ENCODE results near the gene SAMM50. TPM values are rescaled to one million over a fixed set of nuclear protein-coding genes. Genes with fewer than 3 reads are reported as not detected.
A peak's percentile ranks its signal among the peaks of the same experiment; 100 is the strongest.

The SAMM50 gene
- total and polyA plus RNA-seq, 10 donors, result 17.8 to 35.5 (median 28.0) TPM

DNA sequence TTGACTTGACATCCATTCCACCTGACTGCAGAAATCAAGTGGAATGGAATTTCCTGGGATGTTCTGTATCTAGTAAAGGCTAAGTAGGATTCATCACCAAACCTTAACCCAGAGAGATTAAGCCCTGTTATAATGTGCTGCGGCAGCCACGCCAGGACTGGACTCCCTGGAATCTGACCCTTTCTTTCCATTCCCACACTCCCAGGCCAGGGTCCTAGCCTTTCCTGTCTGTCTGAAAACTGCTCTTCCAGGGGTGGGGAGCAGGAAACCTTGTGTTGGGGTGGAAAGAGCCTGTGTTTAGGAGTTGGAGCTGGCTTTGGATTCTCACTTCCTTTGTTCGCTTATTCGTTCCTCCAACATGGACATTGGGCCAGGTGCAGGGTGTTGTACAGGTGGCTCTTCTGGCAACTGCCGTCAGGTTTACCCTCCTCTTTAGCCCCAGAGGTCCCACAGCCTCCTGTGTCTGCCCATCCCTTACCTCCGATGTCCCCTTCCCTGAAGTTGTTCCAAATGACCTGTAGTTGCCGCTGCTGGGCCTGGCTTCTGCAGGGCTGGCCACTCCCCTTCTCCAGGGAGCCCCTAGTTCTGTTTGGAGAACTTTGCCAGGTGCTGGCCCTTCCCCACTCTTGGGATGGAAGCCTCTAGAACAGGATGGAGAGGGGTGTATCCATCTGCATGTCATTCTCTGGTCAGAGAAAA lies 48.3 kb downstream of the SAMM50 start:
- DNase-seq, result peak; percentile 34
- Histone ChIP-seq H3K27me3 (replicated peaks in 1 of 7) (no peaks in the 10 kb centered on the region), H3K27ac (no peak overlapping the region), H3K9me3 (peaks cover 0 to 10% (median 7%) of the 10 kb centered on the region in 8 donors), H3K4me1 (peaks cover 0 to 7% (median 0%) of the 10 kb centered on the region in 6 donors), H3K4me3 (no peak overlapping the region), H3K36me3 (peaks cover 0 to 19% (median 3%) of the 10 kb centered on the region in 6 donors)
- intact Hi-C loops (cut with DNase I; ENCODE audit: low total_unique reads), result no loop called here
- WGBS, 5 donors, result 81 to 89% (median 88%) methylated on average over 7 of the region's 7 CpGs
- TF ChIP-seq, protein P1, sequence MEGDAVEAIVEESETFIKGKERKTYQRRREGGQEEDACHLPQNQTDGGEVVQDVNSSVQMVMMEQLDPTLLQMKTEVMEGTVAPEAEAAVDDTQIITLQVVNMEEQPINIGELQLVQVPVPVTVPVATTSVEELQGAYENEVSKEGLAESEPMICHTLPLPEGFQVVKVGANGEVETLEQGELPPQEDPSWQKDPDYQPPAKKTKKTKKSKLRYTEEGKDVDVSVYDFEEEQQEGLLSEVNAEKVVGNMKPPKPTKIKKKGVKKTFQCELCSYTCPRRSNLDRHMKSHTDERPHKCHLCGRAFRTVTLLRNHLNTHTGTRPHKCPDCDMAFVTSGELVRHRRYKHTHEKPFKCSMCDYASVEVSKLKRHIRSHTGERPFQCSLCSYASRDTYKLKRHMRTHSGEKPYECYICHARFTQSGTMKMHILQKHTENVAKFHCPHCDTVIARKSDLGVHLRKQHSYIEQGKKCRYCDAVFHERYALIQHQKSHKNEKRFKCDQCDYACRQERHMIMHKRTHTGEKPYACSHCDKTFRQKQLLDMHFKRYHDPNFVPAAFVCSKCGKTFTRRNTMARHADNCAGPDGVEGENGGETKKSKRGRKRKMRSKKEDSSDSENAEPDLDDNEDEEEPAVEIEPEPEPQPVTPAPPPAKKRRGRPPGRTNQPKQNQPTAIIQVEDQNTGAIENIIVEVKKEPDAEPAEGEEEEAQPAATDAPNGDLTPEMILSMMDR (IDR thresholded peaks at IDR 0.05 in 8 of 11, conservative IDR thresholded peaks at IDR 0.05 in 3 of 11), result no peak
- no peak for TF ChIP-seq POLR2A (IDR thresholded peaks at IDR 0.05)
- TF ChIP-seq POLR2AphosphoS5 (IDR thresholded peaks at IDR 0.05), result no peak

DNA sequence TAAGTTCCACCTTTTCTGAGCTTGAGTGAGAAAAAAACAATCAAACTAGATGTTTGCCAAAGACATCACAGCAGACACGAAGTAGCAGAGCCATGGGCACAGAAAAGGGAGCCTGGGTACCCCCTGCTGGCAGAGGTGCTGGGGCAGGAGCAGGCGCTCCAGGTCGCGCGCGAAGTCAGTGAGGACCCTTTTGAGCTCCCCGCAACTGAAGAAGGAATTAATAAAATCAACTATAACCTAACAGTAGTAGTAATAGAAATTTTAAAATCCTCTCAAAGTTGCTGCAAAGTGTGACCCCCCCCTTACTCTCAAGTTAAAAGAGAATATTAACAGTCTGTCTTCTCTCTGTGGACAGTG lies 48.8 kb downstream of the SAMM50 start:
- no peak for DNase-seq
- TF ChIP-seq POLR2AphosphoS5 (IDR thresholded peaks at IDR 0.05) (no peak), POLR2A (IDR thresholded peaks at IDR 0.05) (no peak)
- TF ChIP-seq, protein P1 (IDR thresholded peaks at IDR 0.05 in 8 of 11, conservative IDR thresholded peaks at IDR 0.05 in 3 of 11), result no peak
- peaks cover 0 to 7% (median 0%) of the 10 kb centered on the region in 6 donors for H3K4me1 ChIP-seq
- H3K27me3 ChIP-seq (replicated peaks in 1 of 7), result no peaks in the 10 kb centered on the region
- WGBS, 5 donors, result 94 to 96% (median 95%) methylated on average over 7 of the region's 7 CpGs
- H3K4me3 ChIP-seq, result no peak overlapping the region
- H3K27ac ChIP-seq, result no peak overlapping the region
- H3K36me3 ChIP-seq, result peaks cover 0 to 14% (median 0%) of the 10 kb centered on the region in 6 donors
- intact Hi-C loops (cut with DNase I; ENCODE audit: low total_unique reads), result no loop called here
- H3K9me3 ChIP-seq, result peaks cover 0 to 10% (median 7%) of the 10 kb centered on the region in 8 donors

DNA sequence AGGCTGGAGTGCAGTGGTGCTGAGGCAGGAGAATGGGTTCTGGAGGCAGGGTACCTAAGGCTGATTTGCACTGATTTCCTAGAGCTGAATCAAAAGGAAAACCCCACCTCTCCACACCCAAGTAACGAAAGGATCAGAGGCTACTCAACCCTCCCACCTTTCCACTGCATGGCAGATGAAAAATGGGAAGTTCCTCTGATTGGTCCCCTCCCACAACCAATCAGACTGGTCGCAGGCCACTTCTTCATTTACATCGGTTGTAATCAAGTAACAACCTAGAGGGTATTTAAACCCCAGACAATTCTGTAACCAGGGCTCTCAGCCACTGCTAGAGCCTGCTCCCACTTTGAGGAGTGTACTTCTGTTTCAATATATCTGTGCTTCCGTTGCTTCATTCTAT lies 50.3 kb downstream of the SAMM50 start:
- Histone ChIP-seq H3K36me3 (peaks cover 0 to 6% (median 0%) of the 10 kb centered on the region in 6 donors), H3K4me3 (no peak overlapping the region), H3K27me3 (replicated peaks in 1 of 7) (no peaks in the 10 kb centered on the region), H3K27ac (no peak overlapping the region), H3K9me3 (peaks cover 0 to 10% (median 7%) of the 10 kb centered on the region in 8 donors), H3K4me1 (peaks cover 0 to 3% (median 0%) of the 10 kb centered on the region in 6 donors)
- 67 to 74% (median 69%) methylated on average over 4 of the region's 4 CpGs for WGBS, 5 donors
- DNase-seq, result no peak
- TF ChIP-seq, protein P1 (IDR thresholded peaks at IDR 0.05 in 8 of 11, conservative IDR thresholded peaks at IDR 0.05 in 3 of 11), result no peak
- TF ChIP-seq POLR2AphosphoS5 (IDR thresholded peaks at IDR 0.05), result no peak
- no peak for TF ChIP-seq POLR2A (IDR thresholded peaks at IDR 0.05)
- intact Hi-C loops (cut with DNase I; ENCODE audit: low total_unique reads), result no loop called here

DNA sequence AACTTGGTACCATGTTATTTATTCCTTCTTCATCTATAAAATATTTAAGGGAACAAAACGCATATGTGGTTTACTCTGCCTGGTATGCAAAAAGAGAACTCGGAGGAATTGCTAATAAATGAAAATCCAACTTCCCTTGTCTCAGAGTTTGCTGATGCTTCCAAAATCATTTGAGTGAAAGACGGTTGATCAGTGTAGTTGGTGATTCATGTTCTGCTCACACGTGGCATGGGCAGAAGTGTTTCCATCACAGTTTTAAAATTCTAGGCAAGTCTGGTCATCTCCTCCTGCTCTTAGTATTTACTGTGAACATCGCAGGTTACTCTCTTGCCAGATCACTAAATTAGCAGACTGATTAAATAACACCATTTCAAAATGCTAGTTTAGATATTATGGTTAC lies 56.9 kb downstream of the SAMM50 start:
- no peaks in the 10 kb centered on the region for H3K9me3 ChIP-seq
- no peaks in the 10 kb centered on the region for H3K27me3 ChIP-seq (replicated peaks in 1 of 7)
- no peaks in the 10 kb centered on the region for H3K36me3 ChIP-seq
- intact Hi-C loops (cut with DNase I; ENCODE audit: low total_unique reads), result no loop called here
- peak overlapping the region in 2 of 8 donors; percentile 33 to 58 for H3K27ac ChIP-seq
- DNase-seq, result no peak
- WGBS, 5 donors, result 76 to 85% (median 78%) methylated on average over 5 of the region's 5 CpGs
- TF ChIP-seq POLR2A (IDR thresholded peaks at IDR 0.05), result no peak
- H3K4me3 ChIP-seq, result no peak overlapping the region
- peaks cover 0 to 11% (median 0%) of the 10 kb centered on the region in 6 donors for H3K4me1 ChIP-seq
